Panc1 (cell line): Measurements from ENCODE around the gene HES7. TPM values are rescaled to one million over a fixed set of nuclear protein-coding genes. Genes with fewer than 3 reads are reported as not detected.
"Not testable (repeated sequence)": the region's sequence is repeated elsewhere in the genome, so short reads cannot be mapped to it uniquely, and the experiment has no call there.

Experiments
- ATAC-seq: fragments of 200-7000 bp; cut with Tn5 transposase; 2 replicates; pipeline ENCODE4 v1.9.1; 2020; ENCODE audit warnings: mild to moderate bottlenecking, moderate library complexity
- Bru-seq: library from RNA; stranded (reverse); fragments of 400-500 nt; gene quantifications from one replicate; lab custom pipeline; 2021; lab: Mats Ljungman, UMichigan
- BruChase-seq, 2 experiments: library from RNA; stranded (reverse); fragments of 400-500 nt; gene quantifications; one replicate each; lab custom pipeline; 2021; lab: Mats Ljungman, UMichigan
- BruUV-seq: library from RNA; stranded (reverse); fragments of 400-500 nt; replicated peaks from 2 replicates; lab custom pipeline; 2021; lab: Mats Ljungman, UMichigan
- CTCF ChIA-PET: fragments of 300-600 bp; sonication (Branson Sonifier 250); formaldehyde crosslinking; loops from one replicate; lab custom pipeline; 2022; ENCODE audit warnings: antibody characterized with exemption; lab: Charles Lee
- POLR2A ChIA-PET: fragments of 300-600 bp; sonication (Branson Sonifier 250); formaldehyde crosslinking; loops from one replicate; lab custom pipeline; 2022; ENCODE audit warnings: antibody characterized with exemption; lab: Charles Lee
- DNase-seq: peaks from one replicate; pipeline ENCODE4 v3.0.0-alpha.2; 2010; ENCODE audit warnings: low read depth, low spot score
- H3K27ac ChIP-seq: 2 replicates; pipeline ENCODE4 v1.5.1; 2011; ENCODE audit warnings: mild to moderate bottlenecking, low read length, inconsistent platforms
- H3K27me3 ChIP-seq: fragments of 200-500 bp; sonication (Bioruptor generic); 2 replicates; pipeline ENCODE4 v1.6.0; 2014; ENCODE audit warnings: low read length, inconsistent platforms; ENCODE audit not compliant: control insufficient read depth, insufficient read depth
- H3K36me3 ChIP-seq: fragments of 200-500 bp; sonication (Bioruptor generic); 2 replicates; pipeline ENCODE4 v1.5.1; 2014; ENCODE audit warnings: inconsistent platforms, mild to moderate bottlenecking, low read length, moderate library complexity; ENCODE audit not compliant: control insufficient read depth, insufficient read depth
- H3K4me1 ChIP-seq: 2 replicates; pipeline ENCODE4 v1.5.1; 2011; ENCODE audit warnings: inconsistent platforms, mild to moderate bottlenecking, low read length, moderate library complexity; ENCODE audit not compliant: control insufficient read depth, insufficient read depth
- H3K4me3 ChIP-seq, 2 experiments: 2 replicates each; pipeline ENCODE4 v1.5.1; 2011 to 2012; ENCODE audit warnings: low read depth in 2 of 2, low read length in 2 of 2, mild to moderate bottlenecking in 2 of 2, inconsistent platforms in 1 of 2, moderate library complexity in 1 of 2
- H3K9me3 ChIP-seq: fragments of 200-500 bp; sonication (Bioruptor generic); 2 replicates; pipeline ENCODE4 v1.5.1; 2014; ENCODE audit warnings: low read depth, mild to moderate bottlenecking, inconsistent platforms, low read length, moderate library complexity; ENCODE audit not compliant: control insufficient read depth, insufficient read depth
- POLR2AphosphoS5 ChIP-seq: IDR thresholded peaks from 2 replicates; pipeline ENCODE4 v1.6.1; 2012; ENCODE audit warnings: mild to moderate bottlenecking, low read depth, low read length, moderate library complexity
- SIN3A ChIP-seq: IDR thresholded peaks from 2 replicates; pipeline ENCODE4 v1.6.1; 2012; ENCODE audit warnings: low read depth, mild to moderate bottlenecking, low read length, moderate library complexity, borderline replicate concordance; ENCODE audit not compliant: insufficient read depth
- TCF7L2 ChIP-seq: IDR thresholded peaks from 2 replicates; pipeline ENCODE4 v1.6.1; 2011; ENCODE audit warnings: mild to moderate bottlenecking, low read depth, low read length, inconsistent platforms
- in situ Hi-C: cut with HindIII; loops from 2 replicates; pipeline ENCODE4 v1.10.0; 2016; ENCODE audit warnings: low sequenced_read_pairs, low pct_unique_long_range_greater_than_20kb
- intact Hi-C: fragments of 100-400 bp; cut with micrococcal nuclease; formaldehyde crosslinking; loops from one replicate; pipeline ENCODE4 v1.10.0; 2022; ENCODE audit not compliant: unreplicated experiment
- long read RNA-seq: library from polyadenylated mRNA; unstranded; transcript quantifications from one replicate; pipeline ENCODE4 v2.0.0, GENCODE V29; 2021; ENCODE audit not compliant: unreplicated experiment
- polyA plus RNA-seq: library from polyadenylated mRNA; unstranded; fragments of >200 nt; gene quantifications from one replicate; pipeline ENCODE4 v1.2.1, GENCODE V29; 2012; ENCODE audit warnings: missing spikeins; ENCODE audit not compliant: insufficient read length
- total RNA-seq: library from RNA; stranded (reverse); gene quantifications from one replicate; pipeline ENCODE4 v1.2.1, GENCODE V29; 2021; ENCODE audit not compliant: unreplicated experiment
- TF ChIP-seq, protein P1 (sequence below): fragments of 450-650 bp; IDR thresholded peaks from 2 replicates; pipeline ENCODE4 v1.5.1; 2017; ENCODE audit warnings: mild to moderate bottlenecking
- TF ChIP-seq, protein P2 (sequence below), 2 experiments: IDR thresholded peaks; 2 replicates each; pipeline ENCODE4 v1.6.1; 2011 to 2012; ENCODE audit warnings: low read depth in 2 of 2, control low read depth in 1 of 2, low read length in 1 of 2, mild to moderate bottlenecking in 1 of 2, moderate library complexity in 1 of 2; ENCODE audit not compliant: insufficient read depth in 1 of 2

Gene HES7
- total RNA-seq (4.0 TPM), Bru-seq, nascent RNA (percentile 35 among the genes with signal in this experiment), BruChase-seq, experiment 1, labeled RNA remaining after a 2-hour chase (percentile 42 among the genes with signal in this experiment), BruChase-seq, experiment 2, labeled RNA remaining after a 6-hour chase (percentile 40 among the genes with signal in this experiment)
- polyA plus RNA-seq: 4.9 TPM
- long read RNA-seq, partial matches to known transcripts: 0 of 1 reads
- long read RNA-seq, other reads (novel, unspliced or antisense): 1 of 1 reads

DNA sequence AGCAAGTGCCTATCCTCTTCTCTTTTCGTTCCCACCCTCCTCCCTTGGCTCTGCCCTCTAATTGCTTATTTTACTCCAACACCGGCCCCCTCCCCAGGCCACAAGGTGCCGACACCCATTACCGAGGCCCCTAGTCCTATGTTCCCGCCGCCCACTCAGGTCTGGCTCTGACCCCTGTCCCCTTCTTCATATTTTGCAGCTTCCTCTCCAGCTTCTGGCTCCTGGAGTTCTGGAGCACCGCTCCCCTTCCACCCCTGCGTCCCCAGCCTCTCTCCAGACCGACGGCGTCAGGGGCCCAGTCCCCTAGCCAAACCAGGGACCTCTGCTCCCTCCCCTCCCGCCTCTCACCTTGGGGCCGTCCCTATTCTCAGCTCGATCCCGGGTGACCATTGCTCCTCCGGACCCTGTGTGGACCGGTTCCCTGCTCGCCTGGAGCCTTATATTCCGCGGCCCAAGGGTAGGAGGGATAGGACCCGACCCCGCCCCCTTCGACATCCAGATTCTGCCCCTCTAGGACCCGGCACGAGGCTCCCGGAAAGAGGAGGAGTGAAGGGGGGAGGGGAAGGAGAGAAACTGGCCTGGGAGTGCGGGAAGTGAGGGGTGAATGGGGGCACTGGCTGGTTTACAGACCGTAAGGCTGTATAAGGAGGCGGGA lies at the start of gene HES7:
TSS of gene HES7 (minus strand) at position 412 of the 655 bp plus-strand sequence. CDS start at position 390, 22 bp downstream.
- intact Hi-C loops (loop anchor here (10.0 kb wide), 1 partner anchor 101 kb away; no protein-coding TSS in a partner anchor), in situ Hi-C loops (no loop called here)
- CTCF ChIA-PET: no interaction called here
- no peak for ATAC-seq
- POLR2A ChIA-PET: no interaction called here
- TF ChIP-seq TCF7L2 (no peak), POLR2AphosphoS5 (no peak), SIN3A (no peak)
- Histone ChIP-seq H3K9me3 (no peaks in the 10 kb centered on the region), H3K27me3 (no peaks in the 10 kb centered on the region), H3K36me3 (no peaks in the 10 kb centered on the region), H3K4me3 (peak within 1 kb of the TSS; percentile 60 to 92), H3K4me1 (peaks cover 7% of the 10 kb centered on the region), H3K27ac (peak within 1 kb of the TSS; percentile 65)
- BruUV-seq: no TSS peak
- no peak for DNase-seq

DNA sequence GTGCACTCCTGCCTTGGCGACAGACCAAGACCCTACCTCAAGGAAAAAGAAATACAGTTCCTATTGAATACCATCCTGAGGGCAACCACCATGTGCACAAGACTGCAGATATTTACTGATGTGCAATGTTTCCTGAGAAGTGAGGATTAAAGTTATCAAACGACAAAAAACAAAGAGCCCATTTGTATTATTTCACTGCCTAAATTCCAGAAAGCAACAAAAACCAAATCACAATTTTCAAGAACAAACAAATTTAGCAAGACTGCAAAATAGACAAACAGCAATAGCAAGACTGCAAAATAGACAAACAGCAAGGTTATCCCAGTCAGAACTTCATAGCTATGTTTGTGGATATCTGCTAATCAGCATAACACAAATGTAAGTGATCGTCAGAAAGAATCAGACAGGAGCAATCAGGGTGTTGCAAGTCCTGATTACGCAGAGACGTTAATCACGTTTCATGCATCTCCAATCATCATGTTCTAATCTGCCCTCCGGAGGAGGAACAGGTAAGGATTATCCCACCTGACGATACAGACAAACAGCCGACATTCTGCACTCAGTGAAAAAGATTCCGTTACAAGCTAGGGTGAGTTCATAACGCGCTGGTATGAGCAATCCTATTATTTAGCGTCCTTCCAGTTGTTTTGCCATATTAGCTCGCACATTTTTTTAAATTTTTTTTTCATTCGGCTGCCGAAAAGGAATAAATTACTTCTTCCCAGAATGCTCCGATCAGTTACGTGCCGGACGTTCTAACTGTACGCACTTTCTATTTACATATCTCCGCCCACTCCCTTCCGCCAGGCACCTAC lies 49.4 kb upstream of the HES7 start:
- Histone ChIP-seq H3K27ac (peak overlapping the region; percentile 96), H3K4me3 (peak overlapping the region; percentile 45 to 67), H3K9me3 (no peaks in the 10 kb centered on the region), H3K4me1 (peaks cover 18% of the 10 kb centered on the region), H3K36me3 (no peaks in the 10 kb centered on the region), H3K27me3 (no peaks in the 10 kb centered on the region)
- ChIA-PET CTCF (no interaction called here), POLR2A (interaction anchor here (0.5 to 1.5 kb wide), 11 partner anchors 9 to 169 kb away, joined by 3 to 17 read pairs (median 4); partner anchors contain the start of gene AURKB)
- in situ Hi-C loops: no loop called here
- DNase-seq (peak; percentile 99), ATAC-seq (peak; percentile 83)
- peak; percentile 100 for TF ChIP-seq POLR2AphosphoS5
- TF ChIP-seq, protein P1, sequence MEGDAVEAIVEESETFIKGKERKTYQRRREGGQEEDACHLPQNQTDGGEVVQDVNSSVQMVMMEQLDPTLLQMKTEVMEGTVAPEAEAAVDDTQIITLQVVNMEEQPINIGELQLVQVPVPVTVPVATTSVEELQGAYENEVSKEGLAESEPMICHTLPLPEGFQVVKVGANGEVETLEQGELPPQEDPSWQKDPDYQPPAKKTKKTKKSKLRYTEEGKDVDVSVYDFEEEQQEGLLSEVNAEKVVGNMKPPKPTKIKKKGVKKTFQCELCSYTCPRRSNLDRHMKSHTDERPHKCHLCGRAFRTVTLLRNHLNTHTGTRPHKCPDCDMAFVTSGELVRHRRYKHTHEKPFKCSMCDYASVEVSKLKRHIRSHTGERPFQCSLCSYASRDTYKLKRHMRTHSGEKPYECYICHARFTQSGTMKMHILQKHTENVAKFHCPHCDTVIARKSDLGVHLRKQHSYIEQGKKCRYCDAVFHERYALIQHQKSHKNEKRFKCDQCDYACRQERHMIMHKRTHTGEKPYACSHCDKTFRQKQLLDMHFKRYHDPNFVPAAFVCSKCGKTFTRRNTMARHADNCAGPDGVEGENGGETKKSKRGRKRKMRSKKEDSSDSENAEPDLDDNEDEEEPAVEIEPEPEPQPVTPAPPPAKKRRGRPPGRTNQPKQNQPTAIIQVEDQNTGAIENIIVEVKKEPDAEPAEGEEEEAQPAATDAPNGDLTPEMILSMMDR: no peak
- peak; percentile 100 for TF ChIP-seq SIN3A
- TF ChIP-seq TCF7L2: peak; percentile 79
- TF ChIP-seq, protein P2, sequence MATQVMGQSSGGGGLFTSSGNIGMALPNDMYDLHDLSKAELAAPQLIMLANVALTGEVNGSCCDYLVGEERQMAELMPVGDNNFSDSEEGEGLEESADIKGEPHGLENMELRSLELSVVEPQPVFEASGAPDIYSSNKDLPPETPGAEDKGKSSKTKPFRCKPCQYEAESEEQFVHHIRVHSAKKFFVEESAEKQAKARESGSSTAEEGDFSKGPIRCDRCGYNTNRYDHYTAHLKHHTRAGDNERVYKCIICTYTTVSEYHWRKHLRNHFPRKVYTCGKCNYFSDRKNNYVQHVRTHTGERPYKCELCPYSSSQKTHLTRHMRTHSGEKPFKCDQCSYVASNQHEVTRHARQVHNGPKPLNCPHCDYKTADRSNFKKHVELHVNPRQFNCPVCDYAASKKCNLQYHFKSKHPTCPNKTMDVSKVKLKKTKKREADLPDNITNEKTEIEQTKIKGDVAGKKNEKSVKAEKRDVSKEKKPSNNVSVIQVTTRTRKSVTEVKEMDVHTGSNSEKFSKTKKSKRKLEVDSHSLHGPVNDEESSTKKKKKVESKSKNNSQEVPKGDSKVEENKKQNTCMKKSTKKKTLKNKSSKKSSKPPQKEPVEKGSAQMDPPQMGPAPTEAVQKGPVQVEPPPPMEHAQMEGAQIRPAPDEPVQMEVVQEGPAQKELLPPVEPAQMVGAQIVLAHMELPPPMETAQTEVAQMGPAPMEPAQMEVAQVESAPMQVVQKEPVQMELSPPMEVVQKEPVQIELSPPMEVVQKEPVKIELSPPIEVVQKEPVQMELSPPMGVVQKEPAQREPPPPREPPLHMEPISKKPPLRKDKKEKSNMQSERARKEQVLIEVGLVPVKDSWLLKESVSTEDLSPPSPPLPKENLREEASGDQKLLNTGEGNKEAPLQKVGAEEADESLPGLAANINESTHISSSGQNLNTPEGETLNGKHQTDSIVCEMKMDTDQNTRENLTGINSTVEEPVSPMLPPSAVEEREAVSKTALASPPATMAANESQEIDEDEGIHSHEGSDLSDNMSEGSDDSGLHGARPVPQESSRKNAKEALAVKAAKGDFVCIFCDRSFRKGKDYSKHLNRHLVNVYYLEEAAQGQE (IDR thresholded peaks at IDR 0.05; ENCODE audit: insufficient read depth in 1 of 2, low read depth in 2 of 2, low read length in 1 of 2): no peak
- intact Hi-C loops: no loop called here
- BruUV-seq: TSS peak; percentile 100

DNA sequence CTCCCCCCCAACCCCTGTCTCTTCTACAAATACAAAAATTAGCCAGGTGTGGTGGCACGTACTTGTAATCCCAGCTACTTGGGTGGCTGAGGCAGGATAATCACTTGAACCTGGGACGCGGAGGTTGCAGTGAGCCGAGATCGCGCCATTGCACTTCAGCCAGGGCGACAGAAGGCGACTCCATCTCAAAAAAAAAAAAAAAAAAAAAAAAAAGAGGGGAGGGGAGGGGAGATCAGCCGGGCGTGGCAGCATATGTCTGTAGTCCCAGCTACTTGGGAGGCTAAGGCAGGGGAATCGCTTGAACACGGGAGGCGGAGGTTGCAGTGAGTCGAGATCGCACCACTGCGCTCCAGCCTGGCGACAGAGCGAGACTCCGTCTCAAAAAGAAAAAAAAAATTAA lies 46.3 kb upstream of the HES7 start:
- ATAC-seq, H3K36me3 ChIP-seq, CTCF ChIA-PET, H3K9me3 ChIP-seq, H3K4me3 ChIP-seq, DNase-seq, in situ Hi-C loops, H3K27ac ChIP-seq, H3K27me3 ChIP-seq, intact Hi-C loops, BruUV-seq, H3K4me1 ChIP-seq: not testable (repeated sequence)
- POLR2A ChIA-PET: interaction anchor here (0.7 kb wide), 1 partner anchor 555 kb away, joined by 9 read pairs; no protein-coding TSS in a partner anchor
